CD14-positive monocyte (primary cell): ENCODE results near the gene INPP4A. TPM values are rescaled to one million over a fixed set of nuclear protein-coding genes. Genes with fewer than 3 reads are reported as not detected.

Experiments used
- DNase-seq, 3 donors: peaks; one replicate each; pipeline ENCODE4 v3.0.0-alpha.2; 2011 to 2022
- H2AFZ ChIP-seq: 2 replicates; pipeline ENCODE4 v1.6.0; 2012; ENCODE audit warnings: mild to moderate bottlenecking, low read depth, low read length, inconsistent platforms; ENCODE audit not compliant: insufficient read depth, poor library complexity, severe bottlenecking
- H3K27ac ChIP-seq, 2 donors: 1 replicate in 1 of 2; 2 replicates in 1 of 2; pipeline ENCODE4 v1.5.1; 2012 to 2013; ENCODE audit warnings: low read length in 2 of 2, control low read depth in 1 of 2, inconsistent platforms in 1 of 2, low read depth in 1 of 2, mild to moderate bottlenecking in 1 of 2
- H3K27me3 ChIP-seq, 2 donors: one replicate each; pipeline versions ENCODE4 v1.6.0 to v1.6.1; 2011 to 2013; ENCODE audit warnings: low read length in 2 of 2; ENCODE audit not compliant: control insufficient read depth in 2 of 2, insufficient read depth in 2 of 2
- H3K36me3 ChIP-seq, 2 donors: replicated peaks in 1 of 2; 1 replicate in 1 of 2; 2 replicates in 1 of 2; pipeline versions ENCODE4 v1.5.1 to v1.6.1; 2012 to 2013; ENCODE audit warnings: low read length in 2 of 2, control low read depth in 1 of 2, inconsistent platforms in 1 of 2, mild to moderate bottlenecking in 1 of 2; ENCODE audit not compliant: insufficient read depth in 2 of 2, control insufficient read depth in 1 of 2
- H3K4me1 ChIP-seq, 2 donors: 1 replicate in 1 of 2; 2 replicates in 1 of 2; pipeline versions ENCODE4 v1.5.1 to v1.6.1; 2012 to 2013; ENCODE audit warnings: low read length in 2 of 2, control low read depth in 1 of 2, inconsistent platforms in 1 of 2, mild to moderate bottlenecking in 1 of 2, moderate library complexity in 1 of 2; ENCODE audit not compliant: insufficient read depth in 2 of 2, control insufficient read depth in 1 of 2
- H3K4me2 ChIP-seq: replicated peaks from 2 replicates; pipeline ENCODE3; 2012; ENCODE audit warnings: low read length, moderate library complexity, mild to moderate bottlenecking; ENCODE audit not compliant: poor library complexity, severe bottlenecking; ENCODE audit errors: extremely low read depth
- H3K4me3 ChIP-seq, 3 experiments: fragments of 200-600 bp in 1 of 3; sonication (generic) in 1 of 3; replicated peaks in 1 of 3; 1 replicate in 2 of 3; 2 replicates in 1 of 3; pipeline ENCODE4 v1.5.1; 2011 to 2013; ENCODE audit warnings: low read length in 3 of 3, mild to moderate bottlenecking in 3 of 3, control low read depth in 2 of 3, low read depth in 2 of 3, inconsistent platforms in 1 of 3, moderate library complexity in 1 of 3
- H3K79me2 ChIP-seq: 2 replicates; pipeline ENCODE4 v1.6.0; 2012; ENCODE audit warnings: mild to moderate bottlenecking, control low read depth, inconsistent platforms, low read length, moderate library complexity; ENCODE audit not compliant: insufficient read depth
- H3K9ac ChIP-seq: 2 replicates; pipeline ENCODE4 v1.6.0; 2017; ENCODE audit warnings: low read length, mild to moderate bottlenecking; ENCODE audit not compliant: insufficient read depth, poor library complexity, severe bottlenecking
- H3K9me3 ChIP-seq, 2 donors: replicated peaks in 1 of 2; 1 replicate in 1 of 2; 2 replicates in 1 of 2; pipeline versions ENCODE4 v1.5.1 to v1.6.1; 2012 to 2013; ENCODE audit warnings: low read length in 2 of 2, control low read depth in 1 of 2; ENCODE audit not compliant: control insufficient read depth in 1 of 2, insufficient read depth in 1 of 2
- H4K20me1 ChIP-seq: 2 replicates; pipeline ENCODE4 v1.6.0; 2012; ENCODE audit warnings: mild to moderate bottlenecking, low read length, control low read depth, moderate library complexity; ENCODE audit not compliant: insufficient read depth
- H3K27ac Mint-ChIP-seq, 7 donors: one replicate each; pipeline ENCODE4 v1.8.0; 2020; ENCODE audit warnings: mild to moderate bottlenecking in 7 of 7, mixed read lengths in 7 of 7, moderate library complexity in 6 of 7, inconsistent platforms in 2 of 7
- H3K27me3 Mint-ChIP-seq, 3 donors: one replicate each; pipeline ENCODE4 v1.8.0; 2021 to 2022; ENCODE audit warnings: low read depth in 3 of 3, mild to moderate bottlenecking in 3 of 3, mixed read lengths in 3 of 3, moderate library complexity in 3 of 3, inconsistent platforms in 1 of 3
- H3K36me3 Mint-ChIP-seq, 2 donors: one replicate each; pipeline ENCODE4 v1.8.0; 2020; ENCODE audit warnings: mixed read lengths in 2 of 2, inconsistent platforms in 1 of 2, mild to moderate bottlenecking in 1 of 2
- H3K4me1 Mint-ChIP-seq: one replicate; pipeline ENCODE4 v1.8.0; 2020; ENCODE audit warnings: mild to moderate bottlenecking, mixed read lengths
- H3K4me3 Mint-ChIP-seq, 2 donors: one replicate each; pipeline ENCODE4 v1.8.0; 2020; ENCODE audit warnings: mild to moderate bottlenecking in 2 of 2, mixed read lengths in 2 of 2, moderate library complexity in 1 of 2
- H3K9me3 Mint-ChIP-seq, 7 donors: one replicate each; pipeline ENCODE4 v1.8.0; 2020 to 2022; ENCODE audit warnings: mixed read lengths in 7 of 7, mild to moderate bottlenecking in 6 of 7, moderate library complexity in 6 of 7, inconsistent platforms in 2 of 7
- WGBS: methylation state at CpG from one replicate; pipeline ENCODE4 v1.1.5; 2013; ENCODE audit warnings: missing lambda C conversion rate; ENCODE audit not compliant: insufficient coverage; 5-methylcytosine and 5-hydroxymethylcytosine counted together
- intact Hi-C, 2 donors: fragments of 100-400 bp; cut with micrococcal nuclease; formaldehyde crosslinking; loops; one replicate each; pipeline versions ENCODE4 v1.15.0 to v1.15.1; 2023
- polyA plus RNA-seq, 3 donors: library from polyadenylated mRNA; depleted of rRNA in 1 of 3; unstranded in 2 of 3; stranded (reverse) in 1 of 3; fragments of 300-500 nt in 2 of 3; fragments of >200 nt in 1 of 3; fragmentation: Illumina TruSeq in 2 of 3; gene quantifications; 1 replicate in 2 of 3; 2 replicates in 1 of 3; pipeline ENCODE4 v1.2.3, GENCODE V29; 2012 to 2021
- TF ChIP-seq, protein P1 (sequence below): fragments of 200-600 bp; IDR thresholded peaks from one replicate; pipeline ENCODE4 v1.8.0; 2022; ENCODE audit warnings: antibody characterized with exemption, mild to moderate bottlenecking

Gene INPP4A
- polyA plus RNA-seq, 3 donors, result 13.7 to 52.4 (median 20.7) TPM

GRCh38 chr2:98521266-98521665, 76.6 kb downstream of the INPP4A start:
- no peaks in the 10 kb centered on the region for H3K9me3 ChIP-seq
- DNase-seq, result no peak
- H3K79me2 ChIP-seq, result peaks cover 34% of the 10 kb centered on the region
- no peak overlapping the region for H3K4me3 Mint-ChIP-seq
- H3K4me1 Mint-ChIP-seq, result peaks cover 24% of the 10 kb centered on the region
- WGBS, result no CpG with 5 or more reads among the region's 7 CpGs
- TF ChIP-seq, protein P1, sequence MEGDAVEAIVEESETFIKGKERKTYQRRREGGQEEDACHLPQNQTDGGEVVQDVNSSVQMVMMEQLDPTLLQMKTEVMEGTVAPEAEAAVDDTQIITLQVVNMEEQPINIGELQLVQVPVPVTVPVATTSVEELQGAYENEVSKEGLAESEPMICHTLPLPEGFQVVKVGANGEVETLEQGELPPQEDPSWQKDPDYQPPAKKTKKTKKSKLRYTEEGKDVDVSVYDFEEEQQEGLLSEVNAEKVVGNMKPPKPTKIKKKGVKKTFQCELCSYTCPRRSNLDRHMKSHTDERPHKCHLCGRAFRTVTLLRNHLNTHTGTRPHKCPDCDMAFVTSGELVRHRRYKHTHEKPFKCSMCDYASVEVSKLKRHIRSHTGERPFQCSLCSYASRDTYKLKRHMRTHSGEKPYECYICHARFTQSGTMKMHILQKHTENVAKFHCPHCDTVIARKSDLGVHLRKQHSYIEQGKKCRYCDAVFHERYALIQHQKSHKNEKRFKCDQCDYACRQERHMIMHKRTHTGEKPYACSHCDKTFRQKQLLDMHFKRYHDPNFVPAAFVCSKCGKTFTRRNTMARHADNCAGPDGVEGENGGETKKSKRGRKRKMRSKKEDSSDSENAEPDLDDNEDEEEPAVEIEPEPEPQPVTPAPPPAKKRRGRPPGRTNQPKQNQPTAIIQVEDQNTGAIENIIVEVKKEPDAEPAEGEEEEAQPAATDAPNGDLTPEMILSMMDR, result no peak
- peaks cover 17 to 21% of the 10 kb centered on the region in 2 donors for H3K4me1 ChIP-seq
- H3K9me3 Mint-ChIP-seq, result peaks cover 0 to 2% (median 0%) of the 10 kb centered on the region in 7 donors
- H3K36me3 ChIP-seq, result peaks cover 23 to 58% of the 10 kb centered on the region in 2 donors
- no peak overlapping the region for H3K9ac ChIP-seq
- intact Hi-C loops, result no loop called here
- H3K27ac ChIP-seq, result no peak overlapping the region
- H4K20me1 ChIP-seq, result peaks cover 40% of the 10 kb centered on the region
- no peak overlapping the region for H3K4me2 ChIP-seq
- no peak overlapping the region for H2AFZ ChIP-seq
- H3K27me3 Mint-ChIP-seq, result peaks cover 0 to 2% (median 1%) of the 10 kb centered on the region in 3 donors
- H3K4me3 ChIP-seq, result no peak overlapping the region
- no peaks in the 10 kb centered on the region for H3K27me3 ChIP-seq
- peaks cover 58 to 76% of the 10 kb centered on the region in 2 donors for H3K36me3 Mint-ChIP-seq
- peak overlapping the region in 3 of 7 donors; percentile 4 to 72 (median 50) for H3K27ac Mint-ChIP-seq

- H3K4me3 Mint-ChIP-seq, result no peak overlapping the region
- intact Hi-C loops, result no loop called here
- peak overlapping the region in 2 of 7 donors; percentile 26 to 56 for H3K27ac Mint-ChIP-seq
- H3K4me1 ChIP-seq, result peaks cover 3 to 5% of the 10 kb centered on the region in 2 donors
- H3K4me1 Mint-ChIP-seq, result peaks cover 8% of the 10 kb centered on the region
- no CpG with 5 or more reads among the region's 2 CpGs for WGBS
- H3K27me3 Mint-ChIP-seq, result peaks cover 0 to 2% (median 1%) of the 10 kb centered on the region in 3 donors
- TF ChIP-seq, protein P1, result no peak
- H3K9ac ChIP-seq, result no peak overlapping the region
- H3K4me2 ChIP-seq, result no peak overlapping the region
- peaks cover 40% of the 10 kb centered on the region for H4K20me1 ChIP-seq
- no peaks in the 10 kb centered on the region for H3K27me3 ChIP-seq
- peaks cover 62 to 80% of the 10 kb centered on the region in 2 donors for H3K36me3 Mint-ChIP-seq
- peaks cover 0 to 5% (median 2%) of the 10 kb centered on the region in 7 donors for H3K9me3 Mint-ChIP-seq
- H3K27ac ChIP-seq, result no peak overlapping the region
- peaks cover 19% of the 10 kb centered on the region for H3K79me2 ChIP-seq
- H3K4me3 ChIP-seq, result no peak overlapping the region
- no peak overlapping the region for H2AFZ ChIP-seq
- H3K36me3 ChIP-seq, result peaks cover 25 to 72% of the 10 kb centered on the region in 2 donors
- peak; percentile 19 to 56 (median 26) for DNase-seq
- no peaks in the 10 kb centered on the region for H3K9me3 ChIP-seq
Observed at GRCh38 chr2:98522854-98523253, 78.2 kb downstream of the INPP4A start.
